Epithelial cell of proximal tubule (primary cell): ENCODE data around the gene ADAMTS15. TPM values are rescaled to one million over a fixed set of nuclear protein-coding genes. Genes with fewer than 3 reads are reported as not detected.
A peak's percentile ranks its signal among the peaks of the same experiment; 100 is the strongest.

ENCODE experiments used
- DNase-seq: peaks from one replicate; pipeline ENCODE4 v3.0.0-alpha.2; 2011; ENCODE audit warnings: low read depth
- H3K4me3 ChIP-seq: 2 replicates; pipeline ENCODE4 v1.5.1; 2011; ENCODE audit warnings: low read depth, mild to moderate bottlenecking, low read length
- CTCF ChIP-seq: conservative IDR thresholded peaks from 2 replicates; pipeline ENCODE4 v1.5.1; 2012; ENCODE audit warnings: low read depth, mild to moderate bottlenecking, low read length
- total RNA-seq: library from RNA; depleted of rRNA; stranded (reverse); fragments of >200 nt; gene quantifications from 2 replicates; pipeline ENCODE4 v1.2.3, GENCODE V29; 2015

The ADAMTS15 gene
- total RNA-seq, 1 donor from 2014 or later: 0.58 TPM

GRCh38 chr11:130413405-130414106 lies 34.9 kb upstream of the ADAMTS15 start:
- TF ChIP-seq CTCF: no peak
- H3K4me3 ChIP-seq: no peak overlapping the region
- peak; percentile 65 for DNase-seq

GRCh38 chr11:130414107-130415080 lies 34.1 kb upstream of the ADAMTS15 start:
- no peak for DNase-seq
- no peak for TF ChIP-seq CTCF
- H3K4me3 ChIP-seq: no peak overlapping the region

GRCh38 chr11:130415731-130416529 lies 32.5 kb upstream of the ADAMTS15 start:
- no peak overlapping the region for H3K4me3 ChIP-seq
- DNase-seq: peak; percentile 67
- TF ChIP-seq CTCF: no peak

GRCh38 chr11:130416530-130416882 lies 31.9 kb upstream of the ADAMTS15 start:
- no peak for TF ChIP-seq CTCF
- DNase-seq: no peak
- no peak overlapping the region for H3K4me3 ChIP-seq

GRCh38 chr11:130416906-130417305 lies 31.5 kb upstream of the ADAMTS15 start:
- DNase-seq: no peak
- TF ChIP-seq CTCF: no peak
- H3K4me3 ChIP-seq: no peak overlapping the region

- DNase-seq: no peak
- TF ChIP-seq CTCF: no peak
These were observed 30.2 kb upstream of the ADAMTS15 start for GRCh38 chr11:130418210-130418609.

More at GRCh38 chr11:130418210-130418609, 30.2 kb upstream of the ADAMTS15 start:
- H3K4me3 ChIP-seq: no peak overlapping the region
